Caco-2 (cell line): ENCODE data around the gene BDH1. TPM values are rescaled to one million over a fixed set of nuclear protein-coding genes. Genes with fewer than 3 reads are reported as not detected.

Experiments used
- BruUV-seq: library from RNA; stranded (reverse); fragments of 400-500 nt; replicated peaks from 2 replicates; lab custom pipeline; 2021; lab: Mats Ljungman, UMichigan
- CTCF ChIA-PET: fragments of 300-600 bp; sonication (Branson Sonifier 250); formaldehyde crosslinking; loops from one replicate; lab custom pipeline; 2022; ENCODE audit warnings: antibody characterized with exemption; lab: Charles Lee
- POLR2A ChIA-PET: fragments of 300-600 bp; sonication (Branson Sonifier 250); formaldehyde crosslinking; loops from one replicate; lab custom pipeline; 2022; ENCODE audit warnings: antibody characterized with exemption; lab: Charles Lee
- DNase-seq, 2 experiments: peaks; one replicate each; pipeline versions ENCODE4 v3.0.0 to v3.0.0-alpha.2; 2020 to 2022
- H3K27me3 ChIP-seq: replicated peaks from 2 replicates; pipeline ENCODE4 v1.6.0; 2011; ENCODE audit warnings: low read length; ENCODE audit not compliant: control insufficient read depth, insufficient read depth
- H3K36me3 ChIP-seq: 2 replicates; pipeline ENCODE4 v1.5.1; 2011; ENCODE audit warnings: low read length; ENCODE audit not compliant: control insufficient read depth, insufficient read depth
- H3K4me1 ChIP-seq: fragments of 250-450 bp; sonication (Bioruptor Pico); 2 replicates; pipeline ENCODE4 v1.5.1; 2020; ENCODE audit warnings: mild to moderate bottlenecking
- H3K4me3 ChIP-seq: 2 replicates; pipeline ENCODE4 v1.5.1; 2011; ENCODE audit warnings: low read depth, mild to moderate bottlenecking, control low read depth, low read length
- H3K9me3 ChIP-seq: fragments of 250-450 bp; sonication (Bioruptor Pico); 2 replicates; pipeline ENCODE4 v1.5.1; 2020; ENCODE audit warnings: mild to moderate bottlenecking, moderate library complexity
- H3K27ac Mint-ChIP-seq: one replicate; pipeline ENCODE4 v1.8.0; 2022; ENCODE audit warnings: mixed read lengths; ENCODE audit not compliant: unreplicated experiment
- H3K27me3 Mint-ChIP-seq: one replicate; pipeline ENCODE4 v1.8.0; 2022; ENCODE audit warnings: mixed read lengths; ENCODE audit not compliant: insufficient read depth, unreplicated experiment
- H3K36me3 Mint-ChIP-seq: one replicate; pipeline ENCODE4 v1.8.0; 2022; ENCODE audit warnings: mild to moderate bottlenecking, mixed read lengths; ENCODE audit not compliant: insufficient read depth, unreplicated experiment
- H3K4me1 Mint-ChIP-seq: one replicate; pipeline ENCODE4 v1.8.0; 2022; ENCODE audit warnings: low read depth, mixed read lengths; ENCODE audit not compliant: unreplicated experiment
- H3K4me3 Mint-ChIP-seq: one replicate; pipeline ENCODE4 v1.8.0; 2022; ENCODE audit warnings: mild to moderate bottlenecking, moderate library complexity, mixed read lengths; ENCODE audit not compliant: unreplicated experiment
- H3K9me3 Mint-ChIP-seq: one replicate; pipeline ENCODE4 v1.8.0; 2022; ENCODE audit warnings: mixed read lengths; ENCODE audit not compliant: unreplicated experiment
- CTCF ChIP-seq, 2 experiments: fragments of 200-600 bp in 1 of 2; IDR thresholded peaks; 1 replicate in 1 of 2; 2 replicates in 1 of 2; pipeline versions ENCODE4 v1.5.1 to v1.8.0; 2011 to 2022; ENCODE audit warnings: antibody characterized with exemption in 1 of 2, control low read depth in 1 of 2, inconsistent platforms in 1 of 2, low read depth in 1 of 2, low read length in 1 of 2, mild to moderate bottlenecking in 1 of 2, moderate library complexity in 1 of 2; ENCODE audit not compliant: insufficient read depth in 1 of 2, severe bottlenecking in 1 of 2, unreplicated experiment in 1 of 2
- intact Hi-C: fragments of 100-400 bp; cut with micrococcal nuclease; formaldehyde crosslinking; loops from one replicate; pipeline ENCODE4 v1.10.0; 2022; ENCODE audit not compliant: unreplicated experiment
- total RNA-seq: library from RNA; stranded (reverse); gene quantifications from 2 replicates; pipeline ENCODE4 v1.2.3, GENCODE V29; 2022

The BDH1 gene
- total RNA-seq, 1 experiment from 2014 or later = 41.8 TPM

DNA sequence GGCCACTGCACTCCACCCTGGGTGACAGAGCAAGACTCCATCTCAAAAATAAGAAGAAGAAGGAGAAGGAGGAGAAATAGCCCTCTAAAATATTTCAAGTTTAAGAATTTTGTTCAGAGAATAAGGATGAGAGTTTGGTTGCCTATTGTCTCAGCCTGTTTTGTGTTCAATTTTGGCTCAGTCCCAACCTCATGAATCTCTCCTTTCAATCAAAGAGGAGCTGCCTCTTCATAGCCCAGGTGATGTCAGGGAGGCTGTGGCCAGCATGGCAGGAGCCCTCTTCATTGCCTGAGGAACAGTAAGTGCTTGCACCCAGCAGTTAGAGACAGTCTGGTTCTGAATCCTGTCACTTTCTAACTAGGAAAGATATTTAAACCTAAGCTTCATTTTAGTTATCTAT is 55.0 kb downstream of the BDH1 start:
- Mint-ChIP-seq H3K27me3 (no peaks in the 10 kb centered on the region), H3K36me3 (no peaks in the 10 kb centered on the region), H3K27ac (no peak overlapping the region), H3K9me3 (peaks cover 9% of the 10 kb centered on the region), H3K4me3 (no peak overlapping the region), H3K4me1 (peaks cover 17% of the 10 kb centered on the region)
- TF ChIP-seq CTCF (IDR thresholded peaks at IDR 0.05; ENCODE audit: insufficient read depth in 1 of 2, low read depth in 1 of 2, low read length in 1 of 2, severe bottlenecking in 1 of 2, unreplicated experiment in 1 of 2) = no peak
- H3K4me1 ChIP-seq = peaks cover 29% of the 10 kb centered on the region
- no peaks in the 10 kb centered on the region for H3K27me3 ChIP-seq
- no peak overlapping the region for H3K4me3 ChIP-seq
- H3K36me3 ChIP-seq = 0 out of 2 replicates have a peak, but pooled peaks cover 1% of the 10 kb centered on the region
- no TSS peak for BruUV-seq
- H3K9me3 ChIP-seq = peaks cover 6% of the 10 kb centered on the region; the same call in 1 of the 2 replicates
- DNase-seq = no peak
- intact Hi-C loops = loop anchor here (5.0 kb wide), 1 partner anchor 34 kb away; no protein-coding TSS in a partner anchor
- CTCF ChIA-PET = no interaction called here
- POLR2A ChIA-PET = interaction anchor here (0.6 to 0.9 kb wide), 2 partner anchors 18 to 21 kb away, joined by 3 to 5 read pairs; no protein-coding TSS in a partner anchor

GRCh38 chr3:197499427-197499826 is 56.3 kb downstream of the BDH1 start:
- H3K27ac Mint-ChIP-seq = no peak overlapping the region
- BruUV-seq = no TSS peak
- Histone ChIP-seq H3K36me3 (0 out of 2 replicates have a peak, but pooled peaks cover 1% of the 10 kb centered on the region), H3K4me1 (peaks cover 28% of the 10 kb centered on the region), H3K9me3 (peaks cover 6% of the 10 kb centered on the region; the same call in 1 of the 2 replicates), H3K27me3 (no peaks in the 10 kb centered on the region), H3K4me3 (no peak overlapping the region)
- H3K9me3 Mint-ChIP-seq = peaks cover 9% of the 10 kb centered on the region
- H3K36me3 Mint-ChIP-seq = no peaks in the 10 kb centered on the region
- H3K4me3 Mint-ChIP-seq = no peak overlapping the region
- ChIA-PET POLR2A (no interaction called here), CTCF (no interaction called here)
- no peak for DNase-seq
- no peaks in the 10 kb centered on the region for H3K27me3 Mint-ChIP-seq
- no peak for TF ChIP-seq CTCF (IDR thresholded peaks at IDR 0.05; ENCODE audit: insufficient read depth in 1 of 2, low read depth in 1 of 2, low read length in 1 of 2, severe bottlenecking in 1 of 2, unreplicated experiment in 1 of 2)
- H3K4me1 Mint-ChIP-seq = peaks cover 19% of the 10 kb centered on the region
- intact Hi-C loops = no loop called here

GRCh38 chr3:197498499-197499241 is 57.1 kb downstream of the BDH1 start:
- peaks cover 9% of the 10 kb centered on the region for H3K9me3 Mint-ChIP-seq
- H3K27ac Mint-ChIP-seq = no peak overlapping the region
- Histone ChIP-seq H3K27me3 (no peaks in the 10 kb centered on the region), H3K9me3 (peaks cover 6% of the 10 kb centered on the region; the same call in 1 of the 2 replicates), H3K4me1 (peaks cover 21% of the 10 kb centered on the region), H3K36me3 (0 out of 2 replicates have a peak, but pooled peaks cover 1% of the 10 kb centered on the region), H3K4me3 (no peak overlapping the region)
- H3K36me3 Mint-ChIP-seq = no peaks in the 10 kb centered on the region
- DNase-seq = no peak
- no TSS peak for BruUV-seq
- intact Hi-C loops = no loop called here
- TF ChIP-seq CTCF (IDR thresholded peaks at IDR 0.05; ENCODE audit: insufficient read depth in 1 of 2, low read depth in 1 of 2, low read length in 1 of 2, severe bottlenecking in 1 of 2, unreplicated experiment in 1 of 2) = no peak
- CTCF ChIA-PET = interaction anchor here (0.7 kb wide), 1 partner anchor 308 kb away, joined by 5 read pairs; no protein-coding TSS in a partner anchor
- H3K4me3 Mint-ChIP-seq = no peak overlapping the region
- POLR2A ChIA-PET = no interaction called here
- peaks cover 16% of the 10 kb centered on the region for H3K4me1 Mint-ChIP-seq
- no peaks in the 10 kb centered on the region for H3K27me3 Mint-ChIP-seq
